Smooth muscle cell (in vitro differentiated cells): Measurements from ENCODE around the gene IGLL5. TPM values are rescaled to one million over a fixed set of nuclear protein-coding genes. Genes with fewer than 3 reads are reported as not detected.

ENCODE experiments used
- DNase-seq: peaks from one replicate; lab custom pipeline; 2025; ENCODE audit not compliant: unreplicated experiment; lab: John Stamatoyannopoulos, UW
- H2AFZ ChIP-seq: fragments of 200-600 bp; sonication (generic); 2 replicates; pipeline ENCODE4 v1.6.0; 2016; ENCODE audit warnings: antibody characterized with exemption, low read depth, mild to moderate bottlenecking
- H3F3A ChIP-seq: fragments of 200-600 bp; sonication (generic); 2 replicates; pipeline ENCODE4 v1.6.0; 2017; ENCODE audit warnings: antibody characterized with exemption, low read depth
- H3K27ac ChIP-seq: fragments of 200-600 bp; sonication (generic); 2 replicates; pipeline ENCODE4 v1.5.1; 2016; ENCODE audit warnings: low read depth, mild to moderate bottlenecking
- H3K27me3 ChIP-seq: fragments of 200-600 bp; sonication (generic); 2 replicates; pipeline ENCODE4 v1.6.1; 2016; ENCODE audit warnings: low read depth, mild to moderate bottlenecking
- H3K36me3 ChIP-seq: fragments of 200-600 bp; sonication (generic); 2 replicates; pipeline ENCODE4 v1.5.1; 2016; ENCODE audit warnings: low read depth
- H3K4me1 ChIP-seq: fragments of 200-600 bp; sonication (generic); 2 replicates; pipeline ENCODE4 v1.5.1; 2016; ENCODE audit warnings: low read depth
- H3K4me2 ChIP-seq: fragments of 200-600 bp; sonication (generic); 2 replicates; pipeline ENCODE4 v1.6.0; 2016; ENCODE audit warnings: mild to moderate bottlenecking
- H3K4me3 ChIP-seq: fragments of 200-600 bp; sonication (generic); 2 replicates; pipeline ENCODE4 v1.5.1; 2016; ENCODE audit warnings: mild to moderate bottlenecking
- H3K79me2 ChIP-seq: fragments of 200-600 bp; sonication (generic); 2 replicates; pipeline ENCODE4 v1.6.0; 2016; ENCODE audit warnings: low read depth, mild to moderate bottlenecking
- H3K9ac ChIP-seq: fragments of 200-600 bp; sonication (generic); 2 replicates; pipeline ENCODE4 v1.6.0; 2016; ENCODE audit warnings: low read depth
- H3K9me3 ChIP-seq: fragments of 200-600 bp; sonication (generic); replicated peaks from 2 replicates; pipeline ENCODE4 v1.5.1; 2016; ENCODE audit warnings: low read depth
- H4K20me1 ChIP-seq: fragments of 200-600 bp; sonication (generic); 2 replicates; pipeline ENCODE4 v1.6.0; 2016; ENCODE audit warnings: low read depth
- WGBS: methylation state at CpG from one replicate; pipeline ENCODE4 v1.1.7; 2016; ENCODE audit warnings: low lambda C conversion rate; 5-methylcytosine and 5-hydroxymethylcytosine counted together
- polyA plus RNA-seq: library from polyadenylated mRNA; unstranded; fragments of >200 nt; fragmentation: Nextera tagmentation; extraction: Ambion mirVana; gene quantifications from 2 replicates; pipeline ENCODE4 v1.2.1, GENCODE V29; 2016
- total RNA-seq: library from RNA; depleted of rRNA; stranded (reverse); fragments of >200 nt; gene quantifications from 2 replicates; pipeline ENCODE4 v1.2.3, GENCODE V29; 2014
- TF ChIP-seq, protein P1 (sequence below): fragments of 200-600 bp; sonication (generic); IDR thresholded peaks from 2 replicates; pipeline ENCODE4 v1.5.1; 2017; ENCODE audit warnings: borderline replicate concordance, mild to moderate bottlenecking, antibody characterized with exemption; ENCODE audit not compliant: insufficient read depth, poor library complexity, severe bottlenecking

IGLL5 gene
- total and polyA plus RNA-seq, 2 experiments from 2014 or later: not detected

DNA sequence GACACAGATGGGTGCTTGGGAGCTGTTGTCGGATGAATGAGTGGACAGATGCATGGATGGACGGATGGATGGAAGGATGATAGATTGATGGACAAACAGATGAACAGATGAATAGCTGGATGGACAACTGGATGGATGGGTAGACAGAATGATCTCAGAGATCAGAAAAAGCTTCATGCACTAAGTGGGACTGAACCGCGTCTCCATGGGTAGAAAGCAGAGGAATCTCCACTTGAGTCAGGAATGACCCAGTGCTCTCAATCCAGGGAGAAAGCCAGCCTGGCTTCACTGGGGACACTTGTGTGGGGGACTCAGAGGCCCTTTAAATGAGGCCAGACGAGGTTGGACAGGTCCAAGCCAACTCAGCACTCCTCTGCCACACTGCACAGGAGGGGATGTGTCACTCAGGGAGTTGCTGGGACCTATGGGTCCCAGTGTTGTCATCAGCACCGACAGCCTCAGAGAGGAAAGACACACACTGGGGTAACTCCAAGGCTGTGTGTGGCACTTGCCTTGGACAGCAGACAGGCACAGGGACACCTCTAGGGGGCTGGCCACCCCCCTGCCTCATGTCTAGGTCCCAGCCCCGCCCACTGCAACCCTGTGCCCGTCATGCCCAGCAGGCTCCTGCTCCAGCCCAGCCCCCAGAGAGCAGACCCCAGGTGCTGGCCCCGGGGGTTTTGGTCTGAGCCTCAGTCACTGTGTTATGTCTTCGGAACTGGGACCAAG is 5.6 kb downstream of the IGLL5 start:
- Histone ChIP-seq H3K27me3 (peaks cover 91% of the 10 kb centered on the region), H4K20me1 (no peaks in the 10 kb centered on the region), H3K36me3 (no peaks in the 10 kb centered on the region), H3K4me1 (no peaks in the 10 kb centered on the region), H3K27ac (no peak overlapping the region), H3K9me3 (no peaks in the 10 kb centered on the region), H3K4me3 (no peak overlapping the region), H3K79me2 (no peaks in the 10 kb centered on the region), H3K9ac (no peak overlapping the region), H2AFZ (no peak overlapping the region), H3K4me2 (no peak overlapping the region), H3F3A (no peaks in the 10 kb centered on the region)
- TF ChIP-seq, protein P1, sequence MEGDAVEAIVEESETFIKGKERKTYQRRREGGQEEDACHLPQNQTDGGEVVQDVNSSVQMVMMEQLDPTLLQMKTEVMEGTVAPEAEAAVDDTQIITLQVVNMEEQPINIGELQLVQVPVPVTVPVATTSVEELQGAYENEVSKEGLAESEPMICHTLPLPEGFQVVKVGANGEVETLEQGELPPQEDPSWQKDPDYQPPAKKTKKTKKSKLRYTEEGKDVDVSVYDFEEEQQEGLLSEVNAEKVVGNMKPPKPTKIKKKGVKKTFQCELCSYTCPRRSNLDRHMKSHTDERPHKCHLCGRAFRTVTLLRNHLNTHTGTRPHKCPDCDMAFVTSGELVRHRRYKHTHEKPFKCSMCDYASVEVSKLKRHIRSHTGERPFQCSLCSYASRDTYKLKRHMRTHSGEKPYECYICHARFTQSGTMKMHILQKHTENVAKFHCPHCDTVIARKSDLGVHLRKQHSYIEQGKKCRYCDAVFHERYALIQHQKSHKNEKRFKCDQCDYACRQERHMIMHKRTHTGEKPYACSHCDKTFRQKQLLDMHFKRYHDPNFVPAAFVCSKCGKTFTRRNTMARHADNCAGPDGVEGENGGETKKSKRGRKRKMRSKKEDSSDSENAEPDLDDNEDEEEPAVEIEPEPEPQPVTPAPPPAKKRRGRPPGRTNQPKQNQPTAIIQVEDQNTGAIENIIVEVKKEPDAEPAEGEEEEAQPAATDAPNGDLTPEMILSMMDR: no peak
- no peak for DNase-seq
- 88% methylated on average over 7 of the region's 10 CpGs for WGBS

DNA sequence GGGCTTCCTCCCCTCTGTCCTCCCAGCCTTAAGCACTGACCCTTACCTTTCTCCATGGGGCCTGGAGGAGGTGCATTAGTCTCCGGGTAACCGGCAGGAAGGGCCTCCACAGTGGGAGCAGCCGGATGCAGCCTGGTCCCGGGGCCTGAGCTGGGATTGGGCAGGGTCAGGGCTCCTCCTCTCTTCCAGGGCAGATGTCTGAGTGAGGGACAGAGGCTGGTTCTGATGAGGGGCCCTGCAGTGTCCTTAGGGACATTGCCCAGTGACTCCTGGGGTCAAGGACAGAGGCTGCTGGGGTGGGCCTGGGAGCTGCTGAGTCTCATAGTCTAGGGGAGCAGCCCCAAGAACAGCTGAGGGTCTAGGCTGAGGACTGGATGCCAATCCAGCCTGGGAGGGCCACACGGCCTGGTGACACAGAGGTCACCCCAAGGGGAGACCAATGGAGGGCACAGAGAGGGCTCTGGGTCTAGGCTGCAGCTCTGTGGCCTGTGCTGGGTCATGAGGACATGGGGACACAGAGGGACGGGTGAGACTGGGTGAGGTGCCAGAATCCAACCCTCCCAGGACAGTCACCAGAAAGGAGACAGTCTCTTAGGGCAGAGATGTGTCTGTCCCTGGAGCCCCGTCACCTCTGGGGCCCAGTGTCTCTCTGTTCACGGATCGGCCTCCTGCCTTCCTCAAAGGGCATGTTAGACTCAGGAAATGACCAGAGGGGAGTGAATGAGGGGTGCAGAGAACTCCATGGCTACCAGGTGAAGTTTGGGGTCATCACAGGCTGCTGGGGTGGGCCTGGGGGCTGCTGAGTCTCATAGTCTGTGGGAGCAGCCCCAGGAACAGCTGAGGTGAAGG is 6.5 kb downstream of the IGLL5 start:
- no peaks in the 10 kb centered on the region for H3K36me3 ChIP-seq
- no peak overlapping the region for H3K9ac ChIP-seq
- TF ChIP-seq, protein P1: no peak
- no peaks in the 10 kb centered on the region for H4K20me1 ChIP-seq
- no peaks in the 10 kb centered on the region for H3K79me2 ChIP-seq
- H2AFZ ChIP-seq: no peak overlapping the region
- no peak for DNase-seq
- no peaks in the 10 kb centered on the region for H3K9me3 ChIP-seq
- H3K27me3 ChIP-seq: peaks cover 83% of the 10 kb centered on the region
- 80% methylated on average over 9 of the region's 9 CpGs for WGBS
- no peak overlapping the region for H3K4me2 ChIP-seq
- H3K4me3 ChIP-seq: no peak overlapping the region
- H3K4me1 ChIP-seq: no peaks in the 10 kb centered on the region
- H3F3A ChIP-seq: no peaks in the 10 kb centered on the region
- no peak overlapping the region for H3K27ac ChIP-seq

DNA sequence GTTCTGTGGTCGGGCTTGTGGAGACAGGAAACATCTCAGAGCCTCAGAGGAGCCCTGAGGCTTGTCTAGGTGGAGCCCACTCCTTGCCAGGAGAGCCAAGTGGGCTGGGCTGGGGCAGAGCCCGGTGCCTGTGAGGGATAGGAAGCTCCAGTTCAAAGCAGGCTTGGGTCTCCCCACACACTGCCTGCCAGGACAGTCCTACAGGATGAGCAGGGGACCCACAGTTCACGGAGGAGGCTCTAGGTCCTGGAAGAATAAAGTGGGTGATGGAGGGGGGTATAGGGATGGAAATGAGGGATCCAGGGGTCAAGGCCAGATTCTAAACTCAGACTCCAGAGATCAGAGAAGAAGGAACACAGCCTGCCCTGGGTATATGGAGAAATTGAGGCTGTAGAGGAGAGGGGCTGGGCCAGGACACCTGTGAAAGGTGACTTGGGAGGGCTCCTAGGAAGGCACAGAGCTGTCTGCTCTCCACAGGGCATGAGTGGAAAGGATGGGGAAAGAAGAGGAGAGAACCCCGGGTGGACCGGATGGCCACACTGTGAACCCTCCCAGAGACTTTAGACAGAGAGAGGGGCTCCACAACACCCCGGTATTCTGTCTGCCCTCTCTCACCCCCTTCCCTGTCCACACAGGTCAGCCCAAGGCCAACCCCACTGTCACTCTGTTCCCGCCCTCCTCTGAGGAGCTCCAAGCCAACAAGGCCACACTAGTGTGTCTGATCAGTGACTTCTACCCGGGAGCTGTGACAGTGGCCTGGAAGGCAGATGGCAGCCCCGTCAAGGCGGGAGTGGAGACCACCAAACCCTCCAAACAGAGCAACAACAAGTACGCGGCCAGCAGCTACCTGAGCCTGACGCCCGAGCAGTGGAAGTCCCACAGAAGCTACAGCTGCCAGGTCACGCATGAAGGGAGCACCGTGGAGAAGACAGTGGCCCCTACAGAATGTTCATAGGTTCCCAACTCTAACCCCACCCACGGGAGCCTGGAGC is 7.4 kb downstream of the IGLL5 start:
- Histone ChIP-seq H3K4me1 (no peaks in the 10 kb centered on the region), H3K27me3 (peaks cover 74% of the 10 kb centered on the region), H3K9me3 (no peaks in the 10 kb centered on the region), H3K4me3 (no peak overlapping the region), H3K36me3 (no peaks in the 10 kb centered on the region), H4K20me1 (no peaks in the 10 kb centered on the region), H3F3A (no peaks in the 10 kb centered on the region), H3K4me2 (no peak overlapping the region), H3K79me2 (no peaks in the 10 kb centered on the region), H2AFZ (no peak overlapping the region), H3K27ac (no peak overlapping the region), H3K9ac (no peak overlapping the region)
- WGBS: 75% methylated on average over 15 of the region's 17 CpGs
- DNase-seq: no peak
- TF ChIP-seq, protein P1: no peak
